Activated naive CD4-positive, alpha-beta T cell treated with Interleukin-2 at 50 U/mL for 16 hours (primary cell): ENCODE results near the gene RHO.
"Not testable (repeated sequence)": the region's sequence is repeated elsewhere in the genome, so short reads cannot be mapped to it uniquely, and the experiment has no call there.

Source experiments
- DNase-seq: peaks from one replicate; pipeline ENCODE4 v3.0.0-alpha.2; 2020

RHO gene

DNA sequence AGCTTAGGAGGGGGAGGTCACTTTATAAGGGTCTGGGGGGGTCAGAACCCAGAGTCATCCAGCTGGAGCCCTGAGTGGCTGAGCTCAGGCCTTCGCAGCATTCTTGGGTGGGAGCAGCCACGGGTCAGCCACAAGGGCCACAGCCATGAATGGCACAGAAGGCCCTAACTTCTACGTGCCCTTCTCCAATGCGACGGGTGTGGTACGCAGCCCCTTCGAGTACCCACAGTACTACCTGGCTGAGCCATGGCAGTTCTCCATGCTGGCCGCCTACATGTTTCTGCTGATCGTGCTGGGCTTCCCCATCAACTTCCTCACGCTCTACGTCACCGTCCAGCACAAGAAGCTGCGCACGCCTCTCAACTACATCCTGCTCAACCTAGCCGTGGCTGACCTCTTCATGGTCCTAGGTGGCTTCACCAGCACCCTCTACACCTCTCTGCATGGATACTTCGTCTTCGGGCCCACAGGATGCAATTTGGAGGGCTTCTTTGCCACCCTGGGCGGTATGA is at the start of gene RHO:
RHO (plus strand) TSS at position 51 of the 512 bp plus-strand sequence; CDS start at position 146, 95 bp downstream.
- DNase-seq, result no peak

GRCh38 chr3:129481225-129481765 is 47.1 kb upstream of the RHO start:
- DNase-seq, result not testable (repeated sequence)

DNA sequence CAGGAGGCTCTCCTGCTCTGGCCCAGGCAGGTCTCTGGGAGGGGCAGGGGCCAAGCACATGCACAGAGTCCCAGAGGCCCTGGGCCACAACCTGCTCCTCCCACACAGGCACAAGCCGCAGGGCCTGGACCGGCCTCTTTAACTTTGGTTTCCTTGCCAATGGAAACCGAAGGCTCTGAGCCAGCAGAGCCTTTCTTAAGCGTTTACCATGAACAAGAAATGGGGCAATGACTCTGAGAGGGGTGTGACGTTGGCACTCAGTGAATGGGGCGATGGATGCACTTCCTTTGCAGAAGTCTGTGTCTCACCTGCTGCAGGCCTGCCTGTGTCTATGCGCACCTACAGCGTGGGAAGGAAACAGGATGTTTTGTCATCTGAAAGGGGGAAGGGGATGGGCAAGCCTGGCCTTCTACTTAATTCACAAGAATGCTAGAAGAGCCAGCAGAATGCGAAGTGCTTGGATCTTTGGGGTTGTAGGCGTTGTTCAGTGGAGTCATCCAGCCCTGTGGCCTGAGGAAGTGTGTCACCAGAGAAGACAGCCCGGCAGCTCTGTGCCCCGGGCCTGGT is 46.6 kb upstream of the RHO start:
- peak; percentile 34 for DNase-seq

GRCh38 chr3:129482721-129483120 is 45.7 kb upstream of the RHO start:
- DNase-seq, result no peak

GRCh38 chr3:129483870-129484269 is 44.6 kb upstream of the RHO start:
- DNase-seq, result no peak

DNA sequence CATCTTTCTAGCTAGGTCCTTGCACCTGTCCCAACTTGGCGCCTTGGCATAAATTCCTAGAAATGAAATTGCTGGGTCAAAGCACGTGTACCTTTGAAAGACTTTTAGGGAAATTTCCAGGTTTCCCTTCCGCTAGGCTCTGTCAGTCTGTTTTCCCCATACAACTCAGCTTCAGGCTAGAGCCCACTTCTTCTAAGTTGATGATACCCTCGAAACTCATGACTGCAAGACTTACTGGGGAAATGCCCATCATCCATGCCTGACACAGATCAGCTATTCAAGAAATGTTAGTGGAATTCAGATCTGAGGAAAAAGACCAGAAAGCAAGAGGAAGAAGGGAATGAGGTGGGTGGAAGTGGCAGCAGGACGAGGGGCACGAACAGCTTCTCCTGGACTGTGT is 43.3 kb upstream of the RHO start:
- DNase-seq, result not testable (repeated sequence)

- DNase-seq, result no peak
Observed at GRCh38 chr3:129485721-129486663, 42.4 kb upstream of the RHO start.

- DNase-seq, result no peak
Observed at GRCh38 chr3:129486664-129487035, 41.8 kb upstream of the RHO start.

- DNase-seq, result no peak
Observed at GRCh38 chr3:129487183-129487867, 41.1 kb upstream of the RHO start.

- not testable (repeated sequence) for DNase-seq
Observed at GRCh38 chr3:129487868-129488335, 40.5 kb upstream of the RHO start.

GRCh38 chr3:129489258-129489657 is 39.2 kb upstream of the RHO start:
- not testable (repeated sequence) for DNase-seq

- DNase-seq, result peak; percentile 46
Observed at GRCh38 chr3:129490273-129490675, 38.2 kb upstream of the RHO start.

GRCh38 chr3:129491077-129491476 is 37.4 kb upstream of the RHO start:
- not testable (repeated sequence) for DNase-seq

DNA sequence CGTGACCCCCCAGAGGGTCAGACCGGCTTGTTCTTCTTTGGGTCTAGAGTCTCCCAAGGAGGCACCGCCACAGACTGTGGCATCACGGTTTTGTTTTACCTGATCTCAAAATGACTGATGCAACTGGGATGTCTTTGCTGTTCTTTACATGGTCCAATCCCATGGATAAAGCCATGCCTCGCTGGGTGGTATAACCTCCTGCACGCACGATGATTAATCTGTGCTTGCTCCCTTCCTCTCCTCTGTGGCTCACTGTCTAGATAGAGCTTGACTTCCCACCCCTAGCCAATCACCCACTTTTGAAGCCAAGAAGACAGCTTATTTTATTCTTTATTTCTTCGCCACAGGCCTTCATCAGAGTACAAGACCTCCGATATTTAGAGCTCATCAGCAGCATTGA is 36.6 kb upstream of the RHO start:
- DNase-seq, result no peak

- DNase-seq, result no peak
Observed at GRCh38 chr3:129492691-129493090, 35.7 kb upstream of the RHO start.

GRCh38 chr3:129493206-129493605 is 35.2 kb upstream of the RHO start:
- no peak for DNase-seq

DNA sequence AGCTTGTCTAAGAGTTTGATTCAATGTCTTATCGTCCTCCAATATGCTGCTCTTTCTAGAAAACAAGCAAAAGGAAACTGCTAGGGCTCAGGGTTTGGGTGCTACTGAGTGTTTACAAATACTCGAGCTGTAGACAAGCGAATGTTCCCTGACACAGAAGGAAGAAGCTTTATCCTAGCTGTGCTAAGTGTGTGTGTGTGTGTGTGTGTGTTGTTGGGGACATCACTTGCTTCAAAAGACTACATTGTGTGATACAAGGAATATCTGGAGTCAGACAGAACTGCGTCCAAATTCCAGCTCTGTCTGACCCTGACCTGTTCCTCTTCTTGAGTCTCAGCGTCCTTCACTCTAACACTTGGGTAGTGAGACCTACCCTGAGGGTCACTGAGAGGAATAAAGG is 33.9 kb upstream of the RHO start:
- DNase-seq, result not testable (repeated sequence)

DNA sequence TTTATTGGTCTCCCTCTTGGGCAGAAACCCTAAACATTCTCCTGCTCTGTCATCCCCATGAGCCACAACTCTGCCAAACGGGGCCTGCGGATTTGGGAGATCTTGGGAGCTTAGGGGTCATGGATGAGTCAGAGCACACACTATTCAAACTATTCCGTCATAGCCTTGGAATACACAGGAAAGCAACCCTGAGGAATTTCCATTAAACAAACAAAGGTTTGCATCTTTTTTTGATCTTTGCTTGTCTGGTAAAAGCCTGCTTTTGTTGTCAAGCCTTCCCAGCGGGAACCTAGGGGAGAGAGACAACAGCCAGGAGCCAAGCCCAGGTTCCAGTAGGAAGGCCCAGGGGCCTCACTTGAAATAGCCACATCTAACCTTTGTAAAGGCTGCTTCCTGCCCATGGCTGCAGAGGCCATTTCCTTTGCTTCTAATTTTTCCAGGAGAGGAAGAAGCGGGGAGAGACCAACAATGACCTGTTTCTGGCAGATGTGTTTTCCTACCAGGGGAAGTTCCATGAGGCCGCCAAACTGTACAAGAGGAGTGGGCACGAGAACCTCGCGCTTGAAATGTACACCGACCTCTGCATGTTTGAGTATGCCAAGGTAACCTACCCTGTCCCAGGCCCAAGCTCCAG is 33.3 kb upstream of the RHO start:
- DNase-seq, result not testable (repeated sequence)

DNA sequence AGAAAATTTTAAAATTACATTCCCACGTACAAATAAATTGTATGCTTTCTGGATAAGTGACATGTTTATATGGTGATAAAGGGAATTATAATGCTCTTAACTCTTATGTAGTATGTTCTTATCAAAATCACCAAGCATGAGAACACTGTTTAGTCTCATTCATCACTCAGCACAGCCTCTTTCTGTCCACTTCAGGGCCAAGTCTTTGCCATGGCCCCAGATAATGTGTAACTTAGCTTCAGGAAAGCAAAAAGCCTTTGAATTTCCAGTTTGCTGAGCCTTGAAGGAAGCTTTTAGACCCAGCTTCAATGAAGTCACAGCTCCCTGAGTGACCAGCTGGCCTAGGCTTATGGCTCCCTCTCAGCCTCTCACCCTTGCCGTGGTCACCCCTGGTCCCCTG is 30.6 kb upstream of the RHO start:
- not testable (repeated sequence) for DNase-seq

GRCh38 chr3:129498603-129499488 is 29.6 kb upstream of the RHO start:
- not testable (repeated sequence) for DNase-seq

GRCh38 chr3:129499604-129500333 is 28.7 kb upstream of the RHO start:
- not testable (repeated sequence) for DNase-seq
